Measurements from ENCODE around the gene BRD1. TPM values are rescaled to one million over a fixed set of nuclear protein-coding genes. Genes with fewer than 3 reads are reported as not detected.

Gene BRD1
- total RNA-seq, 1 donor from 2014 or later, result 14.9 TPM

GRCh38 chr22:49814164-49814686 is 13.4 kb downstream of the BRD1 start:
- H3K9me3 ChIP-seq (replicated peaks), result no peaks in the 10 kb centered on the region
- no peak for TF ChIP-seq CTCF (IDR thresholded peaks at IDR 0.05; ENCODE audit: borderline replicate concordance)
- H3K4me3 ChIP-seq, result no peak overlapping the region
- peaks cover 66% of the 10 kb centered on the region for H3K4me1 ChIP-seq
- H3K36me3 ChIP-seq, result peaks cover 48% of the 10 kb centered on the region
- no peak overlapping the region for H3K27ac ChIP-seq (replicated peaks)
- H3K27me3 ChIP-seq (ENCODE audit: low read depth), result no peaks in the 10 kb centered on the region
- intact Hi-C loops (cut with micrococcal nuclease), result no loop called here
- no peak for DNase-seq

- no peak overlapping the region for H3K4me3 ChIP-seq
Observed at GRCh38 chr22:49812838-49813237, 14.8 kb downstream of the BRD1 start.

GRCh38 chr22:49811020-49811791 is 16.5 kb downstream of the BRD1 start:
- intact Hi-C loops (cut with micrococcal nuclease), result no loop called here
- Histone ChIP-seq H3K9me3 (replicated peaks) (no peaks in the 10 kb centered on the region), H3K27ac (replicated peaks) (no peak overlapping the region), H3K36me3 (peaks cover 18% of the 10 kb centered on the region), H3K4me3 (no peak overlapping the region), H3K4me1 (peaks cover 81% of the 10 kb centered on the region), H3K27me3 (ENCODE audit: low read depth) (no peaks in the 10 kb centered on the region)
- DNase-seq, result no peak
- TF ChIP-seq CTCF (IDR thresholded peaks at IDR 0.05; ENCODE audit: borderline replicate concordance), result no peak

More at GRCh38 chr22:49812838-49813237, 14.8 kb downstream of the BRD1 start:
- no peak for DNase-seq
- H3K27me3 ChIP-seq (ENCODE audit: low read depth), result no peaks in the 10 kb centered on the region
- no peak for TF ChIP-seq CTCF (IDR thresholded peaks at IDR 0.05; ENCODE audit: borderline replicate concordance)
- H3K4me1 ChIP-seq, result peaks cover 80% of the 10 kb centered on the region
- H3K27ac ChIP-seq (replicated peaks), result no peak overlapping the region
- no peaks in the 10 kb centered on the region for H3K9me3 ChIP-seq (replicated peaks)
- intact Hi-C loops (cut with micrococcal nuclease), result no loop called here
- peaks cover 34% of the 10 kb centered on the region for H3K36me3 ChIP-seq

GRCh38 chr22:49810363-49811019 is 17.2 kb downstream of the BRD1 start:
- Histone ChIP-seq H3K36me3 (peaks cover 16% of the 10 kb centered on the region), H3K27ac (replicated peaks) (no peak overlapping the region), H3K4me3 (no peak overlapping the region), H3K9me3 (replicated peaks) (no peaks in the 10 kb centered on the region), H3K27me3 (ENCODE audit: low read depth) (no peaks in the 10 kb centered on the region), H3K4me1 (peaks cover 80% of the 10 kb centered on the region)
- intact Hi-C loops (cut with micrococcal nuclease), result no loop called here
- no peak for DNase-seq
- TF ChIP-seq CTCF (IDR thresholded peaks at IDR 0.05; ENCODE audit: borderline replicate concordance), result no peak

- Histone ChIP-seq H3K27me3 (ENCODE audit: low read depth) (no peaks in the 10 kb centered on the region), H3K36me3 (peaks cover 12% of the 10 kb centered on the region), H3K9me3 (replicated peaks) (no peaks in the 10 kb centered on the region), H3K4me1 (peaks cover 83% of the 10 kb centered on the region), H3K4me3 (no peak overlapping the region), H3K27ac (replicated peaks) (no peak overlapping the region)
- no peak for DNase-seq
- no peak for TF ChIP-seq CTCF (IDR thresholded peaks at IDR 0.05; ENCODE audit: borderline replicate concordance)
- intact Hi-C loops (cut with micrococcal nuclease), result no loop called here
Observed at GRCh38 chr22:49807780-49808708, 19.6 kb downstream of the BRD1 start.

All from left ventricle myocardium inferior (tissue), 1 donor.